Measurements from ENCODE around the gene LIPK.
"Not testable (repeated sequence)": the region's sequence is repeated elsewhere in the genome, so short reads cannot be mapped to it uniquely, and the experiment has no call there.

LIPK gene, protein sequence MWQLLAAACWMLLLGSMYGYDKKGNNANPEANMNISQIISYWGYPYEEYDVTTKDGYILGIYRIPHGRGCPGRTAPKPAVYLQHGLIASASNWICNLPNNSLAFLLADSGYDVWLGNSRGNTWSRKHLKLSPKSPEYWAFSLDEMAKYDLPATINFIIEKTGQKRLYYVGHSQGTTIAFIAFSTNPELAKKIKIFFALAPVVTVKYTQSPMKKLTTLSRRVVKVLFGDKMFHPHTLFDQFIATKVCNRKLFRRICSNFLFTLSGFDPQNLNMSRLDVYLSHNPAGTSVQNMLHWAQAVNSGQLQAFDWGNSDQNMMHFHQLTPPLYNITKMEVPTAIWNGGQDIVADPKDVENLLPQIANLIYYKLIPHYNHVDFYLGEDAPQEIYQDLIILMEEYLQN

DNA sequence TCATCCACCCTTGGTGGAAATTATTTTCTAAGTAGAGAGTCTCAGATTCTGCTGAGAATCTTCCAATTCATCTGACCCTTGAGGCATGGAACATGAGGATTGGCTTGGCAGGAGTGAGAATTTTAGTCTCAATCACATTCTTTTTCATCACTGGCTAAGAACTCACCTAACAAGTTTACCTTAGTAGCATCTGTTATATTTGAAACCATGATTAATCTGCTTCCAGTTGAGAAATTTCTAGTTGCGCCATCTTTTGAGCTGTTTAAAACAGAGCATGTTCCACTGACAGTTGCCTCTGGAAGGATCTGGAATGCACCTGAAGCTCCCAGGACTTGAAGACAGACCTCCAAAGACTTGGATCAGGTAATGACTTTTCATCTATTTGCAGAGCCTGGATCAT is at the start of gene LIPK:
LIPK (plus strand) TSS at position 292 of the 400 bp plus-strand sequence. CDS start 18,295 bp downstream, outside the sequence.
- DNase-seq = no peak

DNA sequence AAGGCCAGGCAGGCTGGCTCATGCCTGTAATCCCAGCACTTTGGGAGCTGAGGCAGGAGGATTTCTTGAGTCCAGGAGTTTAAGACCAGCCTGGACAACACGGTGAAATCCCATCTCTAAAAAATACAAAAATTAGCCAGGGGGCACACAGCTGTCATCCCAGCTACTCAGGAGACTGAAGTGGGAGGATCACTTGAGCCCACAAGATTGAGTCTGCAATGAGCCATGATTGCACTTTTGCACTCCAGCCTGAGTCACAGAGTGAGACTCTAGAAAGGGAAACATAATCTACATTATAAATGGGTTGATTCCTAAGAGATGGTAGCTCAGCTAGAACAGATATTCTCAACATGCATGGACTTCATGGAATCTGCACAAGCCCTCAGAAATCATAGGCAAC is 48.1 kb upstream of the LIPK start:
- no peak for DNase-seq

DNA sequence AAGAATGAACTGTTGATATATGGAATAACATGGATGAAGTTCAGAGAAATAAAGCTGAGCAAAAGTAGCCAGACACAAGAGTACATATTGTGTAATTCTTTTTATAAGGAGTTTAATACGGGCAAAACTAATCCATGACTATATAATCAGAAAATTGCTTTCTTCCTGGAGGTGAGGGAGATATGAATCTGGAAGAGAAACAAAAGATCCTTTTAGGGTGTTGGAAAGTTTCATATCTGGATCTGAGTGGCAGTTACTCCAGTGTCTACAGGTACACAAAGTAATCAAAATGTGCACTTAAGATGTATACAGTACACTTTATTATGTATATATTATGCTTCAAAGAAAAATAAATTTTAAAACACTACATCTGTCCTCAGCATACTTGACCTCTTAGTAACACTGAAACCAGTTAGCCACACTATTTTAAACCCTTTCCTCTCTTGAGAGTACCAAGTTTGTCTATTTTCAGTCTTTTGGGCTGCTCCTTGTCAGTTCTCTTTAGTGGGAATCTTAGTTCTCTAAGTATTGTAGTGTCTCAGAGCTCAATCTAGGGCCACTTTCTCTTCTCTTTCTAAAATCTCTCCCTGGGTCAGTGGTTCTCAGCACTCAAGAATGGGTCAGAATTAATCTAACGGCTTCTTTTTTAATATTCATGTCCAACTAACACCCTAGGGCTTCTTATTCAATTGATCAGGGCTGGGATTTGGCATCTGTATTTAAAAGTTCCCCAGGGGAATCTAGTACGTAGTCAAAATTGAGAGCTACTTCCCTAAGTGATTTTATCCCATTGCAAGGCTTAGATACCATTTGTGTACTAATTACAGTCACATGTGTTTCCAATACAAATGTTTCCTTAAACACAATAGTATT is 46.1 kb upstream of the LIPK start:
- DNase-seq = no peak

DNA sequence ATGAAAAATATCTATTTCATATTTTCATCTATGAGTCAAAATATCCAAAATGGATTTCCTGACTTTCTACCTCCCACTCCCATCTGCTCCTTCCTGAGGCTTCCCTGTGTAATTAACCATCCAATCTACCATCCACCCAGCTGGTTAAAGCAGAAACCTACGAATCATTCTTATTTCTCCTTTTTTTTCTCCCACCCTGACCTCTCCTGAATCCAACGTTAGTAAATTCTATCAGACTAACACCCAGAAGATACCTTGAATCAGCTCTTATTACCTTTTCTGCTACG is 45.5 kb upstream of the LIPK start:
- no peak for DNase-seq

DNA sequence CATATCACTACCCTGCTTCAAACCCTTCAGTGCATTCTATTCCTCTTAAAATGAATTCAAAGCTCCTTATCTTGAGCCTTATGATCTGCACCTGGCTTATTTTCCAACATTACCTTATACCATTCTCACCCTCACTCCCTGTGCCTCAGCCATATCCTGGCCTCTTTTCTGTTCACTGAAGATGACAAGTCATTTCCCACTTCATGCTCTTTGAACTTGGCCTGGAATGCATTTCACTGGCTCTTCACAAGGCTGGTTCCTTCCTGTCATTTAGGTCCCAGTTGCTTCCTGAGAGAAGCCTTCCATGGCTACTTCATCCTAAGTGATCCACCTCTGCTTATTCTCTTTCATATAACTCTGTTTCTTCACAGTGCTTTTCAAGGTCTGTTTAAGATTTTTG is 45.0 kb upstream of the LIPK start:
- DNase-seq = no peak

DNA sequence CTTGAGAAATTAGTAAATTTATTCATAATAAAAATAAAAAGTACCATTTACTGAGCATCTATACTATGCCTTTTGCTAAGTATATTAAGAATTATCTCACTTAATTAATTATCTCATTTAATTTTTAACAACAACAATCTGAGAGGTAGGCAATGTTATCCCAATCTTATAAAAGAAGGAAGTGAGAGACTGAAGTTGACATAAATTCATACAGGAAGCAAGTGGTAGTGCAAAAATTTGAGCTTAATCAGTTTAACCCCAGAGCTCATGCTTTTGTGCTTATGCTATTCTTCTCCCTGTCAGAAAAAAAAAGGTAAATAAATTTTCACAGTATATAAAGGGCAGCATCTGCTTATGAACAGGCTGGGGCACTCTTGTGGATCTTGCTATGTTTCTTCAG is 44.5 kb upstream of the LIPK start:
- DNase-seq = no peak

DNA sequence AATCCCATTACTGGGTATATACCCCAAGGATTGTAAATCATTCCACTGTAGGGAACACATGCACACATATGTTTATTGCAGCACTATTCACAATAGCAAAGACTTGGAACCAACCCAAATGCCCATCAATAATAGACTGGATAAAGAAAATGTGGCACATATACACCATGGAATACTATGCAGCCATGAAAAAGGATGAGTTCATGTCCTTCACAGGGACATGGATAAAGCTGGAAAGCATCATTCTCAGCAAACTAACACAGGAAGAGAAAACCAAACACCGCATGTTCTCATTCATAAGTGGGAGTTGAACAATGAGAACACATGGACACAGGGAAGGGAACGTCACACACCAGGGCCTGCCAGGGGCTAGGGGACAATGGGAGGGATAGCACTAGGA is 42.9 kb upstream of the LIPK start:
- not testable (repeated sequence) for DNase-seq

DNA sequence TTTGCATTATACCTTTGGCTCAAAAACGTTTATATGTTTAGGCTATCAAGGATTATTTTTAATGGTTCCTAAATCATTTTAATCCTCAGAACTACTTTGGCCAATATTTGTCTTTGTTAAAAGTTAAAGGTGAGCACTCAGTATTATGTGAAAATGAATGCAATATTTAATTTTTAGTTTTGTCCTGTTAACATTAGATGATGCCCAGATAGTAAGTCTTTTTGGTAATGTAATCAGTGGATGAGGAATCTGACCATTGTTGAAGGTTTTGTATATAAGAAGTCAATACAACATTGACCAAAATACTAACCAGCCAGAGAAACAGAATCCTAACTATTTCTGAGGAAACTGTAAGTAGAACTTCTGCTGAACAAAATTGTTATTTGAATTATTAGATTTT is 41.9 kb upstream of the LIPK start, which contains the start of gene LIPF:
LIPF (plus strand) TSS at position 301 of the 400 bp plus-strand sequence. CDS start 2,856 bp downstream, outside the sequence.
- no peak for DNase-seq

DNA sequence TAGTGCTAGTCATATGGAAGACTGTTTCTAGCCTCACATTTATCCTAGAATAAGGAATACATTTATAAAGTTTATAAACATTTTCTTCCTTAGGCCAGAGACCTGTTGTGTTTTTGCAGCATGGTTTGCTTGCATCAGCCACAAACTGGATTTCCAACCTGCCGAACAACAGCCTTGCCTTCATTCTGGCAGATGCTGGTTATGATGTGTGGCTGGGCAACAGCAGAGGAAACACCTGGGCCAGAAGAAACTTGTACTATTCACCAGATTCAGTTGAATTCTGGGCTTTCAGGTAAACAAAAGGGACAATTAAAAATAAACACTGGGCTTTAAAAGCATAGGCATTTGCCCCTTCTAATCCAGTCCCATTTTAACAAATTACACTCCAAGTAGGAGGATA is 37.6 kb upstream of the LIPK start:
- no peak for DNase-seq

DNA sequence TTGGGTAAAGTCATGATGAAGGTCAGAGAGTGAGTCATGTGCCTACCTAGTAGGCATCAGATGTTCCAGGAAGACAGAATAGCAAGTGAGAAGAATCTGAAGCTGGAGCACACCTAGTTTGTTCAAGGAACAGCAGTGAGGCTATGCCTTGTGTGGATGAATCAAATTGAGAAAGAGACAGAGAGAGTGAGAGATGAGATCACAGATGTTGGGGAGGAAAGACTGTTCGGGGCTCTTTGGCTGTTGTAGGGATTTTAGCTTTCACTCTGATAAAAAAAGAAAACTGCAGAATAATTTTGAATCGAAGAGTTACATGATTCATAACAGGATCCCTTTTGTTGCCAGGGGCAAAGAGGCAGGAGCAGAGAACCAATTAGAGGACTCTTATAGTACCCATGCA is 35.6 kb upstream of the LIPK start:
- DNase-seq = no peak

DNA sequence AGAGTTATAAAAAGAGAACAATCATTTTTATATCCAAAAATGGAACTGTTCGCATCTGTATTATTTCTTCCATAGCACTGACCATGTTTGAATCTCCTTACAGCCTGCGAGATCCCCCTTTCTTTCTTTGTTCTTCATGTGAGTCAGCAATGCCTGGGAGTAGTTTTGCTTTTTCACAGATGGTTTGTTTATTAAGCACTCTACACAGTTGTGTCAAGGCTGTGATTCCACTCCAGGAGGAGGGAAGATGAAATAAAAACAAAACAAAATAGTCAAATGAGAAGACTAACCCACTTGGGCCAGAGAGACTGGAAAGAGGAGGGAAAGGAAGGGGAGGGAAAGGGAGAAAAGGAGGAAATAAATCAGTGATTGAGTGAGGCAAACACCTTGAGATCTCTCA is 34.0 kb upstream of the LIPK start:
- no peak for DNase-seq

DNA sequence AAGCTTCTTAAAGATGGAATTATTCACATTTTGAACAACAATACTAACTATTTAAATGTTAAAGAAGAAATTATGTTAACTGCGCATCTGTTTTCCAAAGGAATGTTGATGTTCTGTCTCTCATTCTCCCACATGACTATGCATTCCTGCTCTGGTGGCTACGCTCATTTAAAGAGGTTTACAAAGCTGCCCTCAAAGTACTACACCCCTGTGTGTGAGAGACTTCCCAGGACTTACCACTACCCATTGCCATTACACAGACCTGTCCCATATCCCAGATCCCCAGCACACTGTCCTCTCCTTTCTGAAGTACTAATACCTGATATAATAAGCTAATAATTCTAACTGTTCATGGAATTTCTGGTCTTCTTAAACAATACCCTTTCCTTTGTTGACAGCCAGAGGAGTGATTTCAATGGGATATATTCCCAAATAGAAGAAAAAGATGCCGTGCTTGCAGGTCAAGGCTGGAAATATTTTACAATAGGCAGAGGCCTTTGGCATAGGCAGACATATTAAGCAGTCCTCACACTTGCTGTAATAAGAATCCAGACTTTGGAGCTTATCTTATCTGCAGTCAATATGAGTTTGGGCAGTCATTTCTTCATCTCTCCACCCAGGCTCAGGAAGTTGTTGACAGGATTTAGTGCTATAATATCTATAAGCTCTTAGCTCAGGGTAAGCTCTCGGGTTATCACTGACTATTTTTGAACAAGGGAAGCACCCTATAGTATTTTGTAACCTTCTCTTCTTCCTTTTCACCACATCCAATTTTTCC is 29.6 kb upstream of the LIPK start:
- no peak for DNase-seq

DNA sequence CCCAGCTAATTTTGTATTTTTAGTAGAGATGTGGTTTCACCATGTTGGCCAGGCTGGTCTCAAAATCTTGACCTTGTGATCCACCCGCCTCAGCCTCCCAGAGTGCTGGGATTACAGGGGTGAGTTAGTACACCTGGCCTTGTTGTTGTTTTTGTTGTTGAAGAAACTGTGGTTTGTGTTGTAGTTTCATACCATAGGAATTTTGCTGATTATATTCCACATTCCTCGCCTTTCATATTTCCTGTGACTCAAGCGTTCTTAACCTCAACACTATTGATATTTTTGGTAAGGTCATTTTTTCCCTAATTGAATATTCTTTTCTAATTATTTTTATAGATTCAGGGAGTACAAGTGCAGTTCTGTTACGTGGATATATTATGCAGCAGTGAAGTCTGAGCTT is 25.1 kb upstream of the LIPK start:
- DNase-seq = no peak

DNA sequence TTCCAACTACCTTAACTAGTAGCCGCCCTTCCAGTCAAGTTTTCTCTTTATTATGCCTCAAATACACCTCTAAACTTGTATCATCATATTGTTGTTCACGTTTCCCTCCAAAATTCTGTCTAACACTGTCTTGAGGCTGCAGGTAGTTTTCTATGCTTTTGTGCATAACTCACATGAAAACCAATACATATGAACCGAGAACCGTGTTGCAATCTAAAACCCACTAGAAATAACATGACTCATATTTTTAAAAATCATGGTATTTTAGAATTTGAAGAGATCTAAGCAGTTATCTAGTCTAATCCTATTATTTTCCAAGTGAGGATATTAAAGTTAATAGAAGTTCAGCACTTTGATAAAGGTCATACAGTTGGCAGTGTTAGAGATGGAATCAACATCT is 23.6 kb upstream of the LIPK start:
- no peak for DNase-seq

DNA sequence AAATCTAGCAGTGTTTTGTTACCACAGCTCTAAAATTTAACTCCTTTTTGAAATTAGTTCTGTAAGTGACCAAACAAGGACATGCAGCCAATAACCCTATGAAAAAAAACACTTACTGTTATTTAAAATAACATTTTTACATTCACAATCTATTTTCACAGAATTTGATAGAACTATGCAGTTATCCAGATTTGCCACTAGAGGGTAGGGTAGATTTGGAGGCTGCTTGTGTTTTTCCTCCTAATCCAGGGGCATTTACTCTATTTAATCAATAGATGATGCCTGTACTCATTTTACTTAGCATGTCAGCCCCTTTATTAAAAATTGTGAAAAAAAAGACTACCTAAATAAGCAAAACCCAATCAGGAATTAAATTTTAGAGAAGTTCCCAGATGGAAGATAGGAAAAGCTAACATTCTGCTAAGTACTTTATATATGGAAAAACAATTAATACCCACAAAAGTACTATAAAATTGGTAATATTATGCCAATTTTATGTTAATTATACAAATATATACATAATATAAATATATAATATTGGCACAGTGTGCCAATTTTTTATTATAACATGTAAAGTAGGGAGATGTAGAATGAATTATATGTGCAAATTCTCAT is 18.1 kb upstream of the LIPK start:
- no peak for DNase-seq

DNA sequence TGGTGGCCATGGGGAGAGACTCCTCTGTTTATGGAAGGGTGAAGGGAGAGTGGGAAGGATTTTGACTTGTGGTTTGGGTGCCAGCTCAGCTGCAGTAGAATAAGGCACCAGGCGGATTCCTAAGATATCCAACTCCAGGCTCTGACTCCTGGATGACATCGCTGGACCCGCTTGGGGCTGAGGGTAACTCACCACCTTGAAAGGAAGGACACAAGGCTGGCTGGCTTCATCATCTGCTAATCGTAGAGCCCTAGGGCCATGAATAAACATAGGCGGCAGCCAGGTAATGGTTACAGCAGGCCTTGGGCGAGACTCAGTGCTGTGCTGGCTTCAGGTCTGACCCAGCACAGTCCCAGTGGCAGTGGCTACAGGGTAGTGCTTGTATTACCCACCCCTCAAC is 16.7 kb upstream of the LIPK start:
- DNase-seq = no peak

DNA sequence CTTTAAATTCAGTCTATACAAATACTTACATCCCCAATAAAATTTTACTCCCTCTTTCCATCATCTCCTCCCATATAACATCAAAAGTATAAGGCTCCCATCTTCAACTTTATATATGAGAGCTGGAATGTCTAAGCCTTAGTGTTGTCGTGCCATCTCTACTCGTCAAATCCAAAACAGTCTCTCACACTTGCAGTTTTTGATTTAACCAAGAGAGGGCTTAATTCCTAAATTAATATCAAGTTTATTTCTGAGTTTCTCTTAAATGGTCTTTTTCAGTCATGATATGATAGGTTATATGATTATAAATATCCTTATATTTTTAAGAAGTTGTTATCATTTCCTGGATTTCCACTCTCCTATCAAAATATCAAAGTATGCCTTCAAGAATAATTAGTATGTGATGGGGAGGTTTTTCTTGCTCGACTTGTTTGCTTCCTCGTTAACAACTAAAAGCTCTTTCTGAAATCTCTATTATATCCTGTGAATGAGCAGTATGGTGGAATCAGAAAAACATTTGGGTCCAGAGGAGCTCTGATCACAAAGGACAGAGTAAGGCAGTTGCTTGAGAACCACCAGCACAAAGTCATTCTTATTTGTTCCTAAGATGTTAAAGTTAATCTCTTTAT is 12.5 kb upstream of the LIPK start:
- no peak for DNase-seq

DNA sequence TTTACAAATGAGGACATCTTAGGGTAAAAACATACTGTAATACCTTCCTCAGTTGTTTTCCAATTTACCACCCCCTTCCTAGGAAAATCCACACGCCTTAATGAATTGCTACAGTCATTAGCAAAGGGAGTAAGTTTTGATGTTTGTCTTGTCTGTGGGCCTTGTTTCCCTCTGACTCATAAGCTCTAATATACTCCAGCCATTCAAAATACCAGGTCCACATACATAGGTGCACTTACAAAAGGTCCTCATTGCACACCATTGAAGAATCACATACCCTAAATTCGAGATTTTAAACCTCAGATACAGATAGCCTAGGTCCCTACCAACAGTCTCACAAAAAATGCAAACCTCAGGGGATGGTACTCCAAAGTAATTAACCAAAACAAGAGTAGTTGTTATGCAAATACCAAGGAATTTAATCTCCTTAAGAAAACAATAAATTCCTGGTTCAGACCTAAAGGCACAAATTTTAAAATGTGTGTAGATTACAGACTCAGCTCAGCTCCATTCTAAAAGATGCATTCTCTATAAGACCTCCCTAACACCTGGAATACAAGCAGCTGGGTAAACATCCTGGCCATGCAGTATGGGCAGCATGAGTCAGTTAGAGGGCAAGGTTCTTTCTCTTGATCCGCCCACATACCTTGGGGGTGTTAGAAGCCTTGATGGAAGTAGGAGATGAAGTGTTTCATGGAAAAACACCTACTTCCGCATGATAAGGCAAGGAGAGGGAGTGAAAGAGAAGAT is 3.0 kb upstream of the LIPK start:
- no peak for DNase-seq

DNA sequence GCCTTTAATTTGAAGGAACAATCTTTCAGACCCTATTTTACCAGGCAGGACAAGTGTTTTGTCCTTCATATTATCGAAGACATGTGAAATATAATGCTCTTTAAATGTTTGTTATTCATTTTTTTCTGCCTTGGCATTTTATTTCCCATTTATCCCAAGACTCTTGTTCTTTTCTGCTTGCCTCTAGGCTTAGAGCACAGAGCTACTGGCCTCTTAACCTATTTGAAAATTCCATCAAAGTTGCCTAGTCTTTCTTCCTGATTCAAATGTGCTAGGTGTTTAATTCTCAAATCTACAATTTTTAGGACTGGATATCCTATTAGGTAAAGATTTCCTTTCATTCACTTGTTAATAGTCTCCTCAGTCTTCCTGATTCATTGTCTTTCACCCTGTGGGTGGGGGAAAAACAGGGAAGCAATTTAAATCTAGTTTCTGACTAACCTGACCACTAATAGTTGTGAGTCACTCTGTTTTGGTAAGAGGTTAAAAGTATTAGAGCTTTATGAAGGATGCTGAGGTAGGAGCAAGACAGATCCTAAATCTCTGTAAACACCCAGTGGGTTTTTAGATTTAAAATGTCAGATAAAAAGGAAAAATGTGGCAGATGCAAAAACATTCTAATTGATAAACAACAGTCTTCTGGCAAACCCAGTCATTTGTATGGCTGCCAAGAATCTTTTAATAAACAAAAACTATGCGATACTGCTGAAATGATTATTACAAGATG is 1.5 kb downstream of the LIPK start:
- DNase-seq = no peak

DNA sequence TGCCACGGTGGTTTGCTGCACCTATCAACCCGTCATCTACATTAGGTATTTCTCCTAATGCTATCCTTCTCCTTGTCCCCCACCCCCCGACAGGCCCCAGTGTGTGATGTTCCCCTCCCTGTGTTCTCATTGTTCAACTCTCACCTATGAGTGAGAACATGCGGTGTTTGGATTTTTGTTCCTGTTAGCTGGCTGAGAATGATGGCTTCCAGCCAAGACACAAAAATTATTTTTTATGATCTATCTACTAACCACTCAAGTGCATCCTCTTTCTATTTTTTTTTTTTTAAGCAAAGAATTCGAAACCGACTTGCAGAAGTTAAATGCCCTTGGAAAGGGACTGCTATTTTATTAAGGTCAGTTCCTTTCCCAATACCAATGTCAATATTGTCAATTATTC is 3.3 kb downstream of the LIPK start:
- not testable (repeated sequence) for DNase-seq

DNA sequence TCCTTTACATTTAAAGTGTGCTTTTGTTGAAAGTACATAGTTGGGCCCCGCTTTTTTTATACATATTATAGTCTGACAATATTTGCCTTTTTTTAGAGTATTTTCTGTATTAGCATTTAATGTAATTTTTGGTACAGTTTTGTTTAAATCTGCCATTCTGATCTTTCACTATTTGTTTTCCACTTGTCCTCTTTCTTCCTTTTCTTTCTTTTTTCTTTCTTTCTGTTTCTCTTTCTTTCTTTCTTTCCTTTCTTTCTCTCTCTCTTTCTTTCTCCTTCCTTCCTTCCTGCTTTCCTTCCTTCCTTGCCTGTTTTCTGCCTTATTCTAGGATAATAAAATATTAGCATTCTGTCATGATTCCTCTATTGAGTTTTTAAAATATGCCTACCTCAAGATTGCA is 9.5 kb downstream of the LIPK start:
- DNase-seq = no peak

All from right hindlimb (tissue), 1 donor.